ENCODE results near the gene MTMR12.

GRCh38 chr5:32276173-32276853 is 36.4 kb downstream of the MTMR12 start:
- TF ChIP-seq, protein P1, sequence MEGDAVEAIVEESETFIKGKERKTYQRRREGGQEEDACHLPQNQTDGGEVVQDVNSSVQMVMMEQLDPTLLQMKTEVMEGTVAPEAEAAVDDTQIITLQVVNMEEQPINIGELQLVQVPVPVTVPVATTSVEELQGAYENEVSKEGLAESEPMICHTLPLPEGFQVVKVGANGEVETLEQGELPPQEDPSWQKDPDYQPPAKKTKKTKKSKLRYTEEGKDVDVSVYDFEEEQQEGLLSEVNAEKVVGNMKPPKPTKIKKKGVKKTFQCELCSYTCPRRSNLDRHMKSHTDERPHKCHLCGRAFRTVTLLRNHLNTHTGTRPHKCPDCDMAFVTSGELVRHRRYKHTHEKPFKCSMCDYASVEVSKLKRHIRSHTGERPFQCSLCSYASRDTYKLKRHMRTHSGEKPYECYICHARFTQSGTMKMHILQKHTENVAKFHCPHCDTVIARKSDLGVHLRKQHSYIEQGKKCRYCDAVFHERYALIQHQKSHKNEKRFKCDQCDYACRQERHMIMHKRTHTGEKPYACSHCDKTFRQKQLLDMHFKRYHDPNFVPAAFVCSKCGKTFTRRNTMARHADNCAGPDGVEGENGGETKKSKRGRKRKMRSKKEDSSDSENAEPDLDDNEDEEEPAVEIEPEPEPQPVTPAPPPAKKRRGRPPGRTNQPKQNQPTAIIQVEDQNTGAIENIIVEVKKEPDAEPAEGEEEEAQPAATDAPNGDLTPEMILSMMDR (conservative IDR thresholded peaks at IDR 0.05; ENCODE audit: low read depth in 2 of 2): no peak
- TF ChIP-seq EZH2 (IDR thresholded peaks at IDR 0.05; ENCODE audit: low read depth, unreplicated experiment): no peak
- no peak for TF ChIP-seq CREB1 (CRISPR knock-in tag; IDR thresholded peaks at IDR 0.05; ENCODE audit: low read depth)
- TF ChIP-seq ZNF331 (CRISPR knock-in tag; IDR thresholded peaks at IDR 0.05; ENCODE audit: low read depth): no peak
- no peak for TF ChIP-seq POLR2AphosphoS5 (IDR thresholded peaks at IDR 0.05; ENCODE audit: low read depth)
- no peak for TF ChIP-seq STAT1 (IDR thresholded peaks at IDR 0.05; ENCODE audit: unreplicated experiment)
- no peak for TF ChIP-seq EZH2phosphoT487 (IDR thresholded peaks at IDR 0.05; ENCODE audit: unreplicated experiment)
- no peak for TF ChIP-seq REST (IDR thresholded peaks at IDR 0.05; ENCODE audit: unreplicated experiment)
- TF ChIP-seq ZNF114 (CRISPR knock-in tag; IDR thresholded peaks at IDR 0.05): no peak
- TF ChIP-seq, protein P2, sequence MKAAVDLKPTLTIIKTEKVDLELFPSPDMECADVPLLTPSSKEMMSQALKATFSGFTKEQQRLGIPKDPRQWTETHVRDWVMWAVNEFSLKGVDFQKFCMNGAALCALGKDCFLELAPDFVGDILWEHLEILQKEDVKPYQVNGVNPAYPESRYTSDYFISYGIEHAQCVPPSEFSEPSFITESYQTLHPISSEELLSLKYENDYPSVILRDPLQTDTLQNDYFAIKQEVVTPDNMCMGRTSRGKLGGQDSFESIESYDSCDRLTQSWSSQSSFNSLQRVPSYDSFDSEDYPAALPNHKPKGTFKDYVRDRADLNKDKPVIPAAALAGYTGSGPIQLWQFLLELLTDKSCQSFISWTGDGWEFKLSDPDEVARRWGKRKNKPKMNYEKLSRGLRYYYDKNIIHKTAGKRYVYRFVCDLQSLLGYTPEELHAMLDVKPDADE (IDR thresholded peaks at IDR 0.05): no peak

All from GM23338 (cell line).